Activated naive CD8-positive, alpha-beta T cell treated with anti-CD3 and anti-CD28 coated beads, Interleukin-2, amount 50 U/mL, for 24 hours (primary cell): ENCODE data around the gene DBF4.
"Not testable (repeated sequence)": the region's sequence is repeated elsewhere in the genome, so short reads cannot be mapped to it uniquely, and the experiment has no call there.

ENCODE experiments used
- ATAC-seq: fragments of 150-1000 bp; cut with Tn5 transposase; one replicate; pipeline ENCODE4 v1.10.0; 2021
- DNase-seq: peaks from one replicate; pipeline ENCODE4 v3.0.0; 2021
- H3K27ac Mint-ChIP-seq: one replicate; pipeline ENCODE4 v1.8.0; 2021; ENCODE audit warnings: mild to moderate bottlenecking, mixed read lengths
- H3K27me3 Mint-ChIP-seq: one replicate; pipeline ENCODE4 v1.8.0; 2021; ENCODE audit warnings: mixed read lengths
- H3K36me3 Mint-ChIP-seq: one replicate; pipeline ENCODE4 v1.8.0; 2021; ENCODE audit warnings: low read depth, mixed read lengths
- H3K4me1 Mint-ChIP-seq: one replicate; pipeline ENCODE4 v1.8.0; 2021; ENCODE audit warnings: mixed read lengths
- H3K4me3 Mint-ChIP-seq: one replicate; pipeline ENCODE4 v1.8.0; 2021; ENCODE audit warnings: mild to moderate bottlenecking, moderate library complexity, mixed read lengths
- H3K9me3 Mint-ChIP-seq: one replicate; pipeline ENCODE4 v1.8.0; 2021; ENCODE audit warnings: mixed read lengths

The DBF4 gene

GRCh38 chr7:87874066-87874465 is 2.2 kb upstream of the DBF4 start:
- Mint-ChIP-seq H3K4me3 (peak overlapping the region; percentile 81), H3K27ac (peak overlapping the region; percentile 3), H3K9me3 (peaks cover 16% of the 10 kb centered on the region), H3K4me1 (peaks cover 34% of the 10 kb centered on the region), H3K36me3 (peaks cover 57% of the 10 kb centered on the region), H3K27me3 (no peaks in the 10 kb centered on the region)
- no peak for DNase-seq
- no peak for ATAC-seq

GRCh38 chr7:87875151-87876039 is 898 bp upstream of the DBF4 start:
- ATAC-seq (no peak), DNase-seq (no peak)
- peaks cover 47% of the 10 kb centered on the region for H3K4me1 Mint-ChIP-seq
- peak overlapping the region; percentile 37 for H3K27ac Mint-ChIP-seq
- no peaks in the 10 kb centered on the region for H3K27me3 Mint-ChIP-seq
- peaks cover 13% of the 10 kb centered on the region for H3K9me3 Mint-ChIP-seq
- peak overlapping the region; percentile 81 for H3K4me3 Mint-ChIP-seq
- peaks cover 59% of the 10 kb centered on the region for H3K36me3 Mint-ChIP-seq

- H3K27ac Mint-ChIP-seq = peak overlapping the region; percentile 92
- ATAC-seq (peak; percentile 7), DNase-seq (peak; percentile 54)
- no peaks in the 10 kb centered on the region for H3K27me3 Mint-ChIP-seq
- peaks cover 10% of the 10 kb centered on the region for H3K9me3 Mint-ChIP-seq
- peaks cover 52% of the 10 kb centered on the region for H3K4me1 Mint-ChIP-seq
- peak overlapping the region; percentile 81 for H3K4me3 Mint-ChIP-seq
- H3K36me3 Mint-ChIP-seq = peaks cover 52% of the 10 kb centered on the region
These were observed 559 bp downstream of the DBF4 start for GRCh38 chr7:87876869-87877234.

GRCh38 chr7:87877366-87878040 is 1.2 kb downstream of the DBF4 start:
- H3K4me1 Mint-ChIP-seq = peaks cover 52% of the 10 kb centered on the region
- no peaks in the 10 kb centered on the region for H3K27me3 Mint-ChIP-seq
- peaks cover 4% of the 10 kb centered on the region for H3K9me3 Mint-ChIP-seq
- DNase-seq = no peak
- no peak for ATAC-seq
- peak overlapping the region; percentile 92 for H3K27ac Mint-ChIP-seq
- H3K36me3 Mint-ChIP-seq = peaks cover 50% of the 10 kb centered on the region
- peak overlapping the region; percentile 81 for H3K4me3 Mint-ChIP-seq

GRCh38 chr7:87878208-87878735 is 2.0 kb downstream of the DBF4 start:
- H3K9me3 Mint-ChIP-seq = no peaks in the 10 kb centered on the region
- no peak for ATAC-seq
- H3K4me3 Mint-ChIP-seq = peak overlapping the region; percentile 81
- DNase-seq = no peak
- H3K27ac Mint-ChIP-seq = no peak overlapping the region
- H3K4me1 Mint-ChIP-seq = peaks cover 47% of the 10 kb centered on the region
- peaks cover 49% of the 10 kb centered on the region for H3K36me3 Mint-ChIP-seq
- H3K27me3 Mint-ChIP-seq = no peaks in the 10 kb centered on the region

- DNase-seq = no peak
- Mint-ChIP-seq H3K27ac (no peak overlapping the region), H3K27me3 (no peaks in the 10 kb centered on the region), H3K4me1 (peaks cover 29% of the 10 kb centered on the region), H3K36me3 (peaks cover 54% of the 10 kb centered on the region), H3K4me3 (no peak overlapping the region), H3K9me3 (no peaks in the 10 kb centered on the region)
- ATAC-seq = no peak
These were observed 6.1 kb downstream of the DBF4 start for GRCh38 chr7:87882151-87882937.

GRCh38 chr7:87885018-87885417 is 8.7 kb downstream of the DBF4 start:
- H3K36me3 Mint-ChIP-seq = peaks cover 47% of the 10 kb centered on the region
- DNase-seq (no peak), ATAC-seq (no peak)
- peaks cover 9% of the 10 kb centered on the region for H3K4me1 Mint-ChIP-seq
- H3K27me3 Mint-ChIP-seq = no peaks in the 10 kb centered on the region
- H3K4me3 Mint-ChIP-seq = no peak overlapping the region
- H3K9me3 Mint-ChIP-seq = no peaks in the 10 kb centered on the region
- H3K27ac Mint-ChIP-seq = no peak overlapping the region

GRCh38 chr7:87886875-87887274 is 10.6 kb downstream of the DBF4 start:
- no peak for DNase-seq
- Mint-ChIP-seq H3K4me3 (no peak overlapping the region), H3K9me3 (no peaks in the 10 kb centered on the region), H3K36me3 (peaks cover 43% of the 10 kb centered on the region), H3K27me3 (no peaks in the 10 kb centered on the region), H3K4me1 (no peaks in the 10 kb centered on the region), H3K27ac (no peak overlapping the region)
- no peak for ATAC-seq

GRCh38 chr7:87895363-87895762 is 19.1 kb downstream of the DBF4 start:
- H3K4me3 Mint-ChIP-seq = no peak overlapping the region
- ATAC-seq (no peak), DNase-seq (no peak)
- H3K27me3 Mint-ChIP-seq = no peaks in the 10 kb centered on the region
- H3K9me3 Mint-ChIP-seq = no peaks in the 10 kb centered on the region
- peaks cover 56% of the 10 kb centered on the region for H3K36me3 Mint-ChIP-seq
- peaks cover 3% of the 10 kb centered on the region for H3K4me1 Mint-ChIP-seq
- no peak overlapping the region for H3K27ac Mint-ChIP-seq

GRCh38 chr7:87899255-87899654 is 23.0 kb downstream of the DBF4 start:
- no peak overlapping the region for H3K27ac Mint-ChIP-seq
- H3K4me1 Mint-ChIP-seq = peaks cover 3% of the 10 kb centered on the region
- DNase-seq (no peak), ATAC-seq (no peak)
- no peaks in the 10 kb centered on the region for H3K27me3 Mint-ChIP-seq
- no peaks in the 10 kb centered on the region for H3K9me3 Mint-ChIP-seq
- H3K36me3 Mint-ChIP-seq = peaks cover 57% of the 10 kb centered on the region
- no peak overlapping the region for H3K4me3 Mint-ChIP-seq

GRCh38 chr7:87907136-87907906 is 31.0 kb downstream of the DBF4 start:
- H3K4me3 Mint-ChIP-seq, H3K9me3 Mint-ChIP-seq, H3K4me1 Mint-ChIP-seq, DNase-seq, ATAC-seq, H3K27me3 Mint-ChIP-seq: not testable (repeated sequence)
- peak overlapping the region; percentile 41 for H3K27ac Mint-ChIP-seq
- peaks cover 23% of the 10 kb centered on the region for H3K36me3 Mint-ChIP-seq

GRCh38 chr7:87908814-87909213 is 32.5 kb downstream of the DBF4 start:
- ATAC-seq, H3K27ac Mint-ChIP-seq, H3K4me1 Mint-ChIP-seq, H3K9me3 Mint-ChIP-seq, H3K27me3 Mint-ChIP-seq, DNase-seq, H3K4me3 Mint-ChIP-seq: not testable (repeated sequence)
- H3K36me3 Mint-ChIP-seq = peaks cover 17% of the 10 kb centered on the region

GRCh38 chr7:87912121-87912520 is 35.8 kb downstream of the DBF4 start:
- no peak for DNase-seq
- Mint-ChIP-seq H3K36me3 (peaks cover 9% of the 10 kb centered on the region), H3K4me1 (no peaks in the 10 kb centered on the region), H3K27me3 (no peaks in the 10 kb centered on the region), H3K9me3 (no peaks in the 10 kb centered on the region), H3K27ac (no peak overlapping the region), H3K4me3 (no peak overlapping the region)
- ATAC-seq = no peak

GRCh38 chr7:87918740-87919139 is 42.4 kb downstream of the DBF4 start:
- Mint-ChIP-seq H3K27ac (no peak overlapping the region), H3K4me3 (no peak overlapping the region), H3K9me3 (no peaks in the 10 kb centered on the region), H3K27me3 (peaks cover 2% of the 10 kb centered on the region), H3K36me3 (no peaks in the 10 kb centered on the region), H3K4me1 (no peaks in the 10 kb centered on the region)
- ATAC-seq (no peak), DNase-seq (no peak)
